ENCODE data around the gene EFCAB6.

DNA sequence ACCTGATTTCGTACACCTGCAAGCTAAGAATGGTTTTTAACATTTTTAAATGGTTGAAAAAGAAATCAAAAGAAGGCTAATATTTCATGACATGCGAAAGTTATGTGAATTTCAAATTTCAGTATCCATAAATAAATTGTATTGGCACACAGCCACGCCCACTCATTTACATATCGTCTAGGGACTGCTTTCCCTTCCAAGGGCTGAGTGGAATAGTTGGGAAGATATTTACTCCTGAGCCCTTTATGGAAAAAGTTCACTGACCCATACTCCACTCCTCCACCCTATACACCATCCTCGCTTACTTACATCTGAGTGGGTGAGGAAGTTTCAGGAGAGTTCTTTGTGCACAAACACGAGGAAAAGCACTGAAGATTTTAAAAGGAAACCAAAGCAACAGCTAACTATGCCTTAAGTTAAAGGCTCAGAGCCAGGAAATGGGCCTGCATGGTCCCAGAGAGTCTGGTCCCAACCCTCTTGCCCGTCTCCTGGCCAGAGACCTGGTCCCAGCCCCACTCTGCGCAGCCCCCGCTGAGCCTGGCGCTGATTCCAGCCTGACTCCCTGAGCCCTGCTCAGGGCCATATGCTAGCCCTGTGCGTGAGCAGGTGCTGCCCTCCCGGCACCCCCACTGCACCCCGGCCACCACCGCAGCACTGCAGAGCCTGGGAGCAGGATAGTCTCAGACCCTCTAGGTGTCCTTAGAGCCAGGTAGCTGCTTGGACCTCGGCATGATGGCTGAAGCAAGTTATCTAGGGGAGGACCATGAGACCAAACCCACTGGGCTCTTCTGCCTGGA lies 69.8 kb downstream of the EFCAB6 start:
- TF ChIP-seq POLR2A (IDR thresholded peaks at IDR 0.05; ENCODE audit: low read depth, low read length) (no peak), TAF1 (IDR thresholded peaks at IDR 0.05; ENCODE audit: low read depth, low read length) (no peak), POLR2AphosphoS5 (IDR thresholded peaks at IDR 0.05; ENCODE audit: low read depth, low read length) (no peak), PAX5 (IDR thresholded peaks at IDR 0.05; ENCODE audit: insufficient read depth, low read length, severe bottlenecking) (no peak), POU2F2 (IDR thresholded peaks at IDR 0.05; ENCODE audit: low read depth, low read length) (no peak), SPI1 (IDR thresholded peaks at IDR 0.05; ENCODE audit: low read depth, low read length) (no peak)

All from GM12891 (cell line).